NK-92 (cell line): ENCODE results near the gene FOXA1.

Source experiments
- DNase-seq: peaks from one replicate; lab custom pipeline; 2025; ENCODE audit not compliant: unreplicated experiment; lab: John Stamatoyannopoulos, UW

The FOXA1 gene

GRCh38 chr14:37590428-37591139 is 4.5 kb downstream of the FOXA1 start:
- DNase-seq: no peak

- DNase-seq: no peak
Observed at GRCh38 chr14:37589715-37590427, 5.2 kb downstream of the FOXA1 start.

GRCh38 chr14:37588956-37589714 is 5.9 kb downstream of the FOXA1 start:
- no peak for DNase-seq

- no peak for DNase-seq
Observed at GRCh38 chr14:37588667-37588955, 6.4 kb downstream of the FOXA1 start.

GRCh38 chr14:37587881-37588666 is 7.0 kb downstream of the FOXA1 start:
- DNase-seq: no peak

- no peak for DNase-seq
Observed at GRCh38 chr14:37587131-37587803, 7.8 kb downstream of the FOXA1 start.

- DNase-seq: no peak
Observed at GRCh38 chr14:37586797-37587130, 8.3 kb downstream of the FOXA1 start.

GRCh38 chr14:37585971-37586796 is 8.9 kb downstream of the FOXA1 start:
- no peak for DNase-seq

- no peak for DNase-seq
Observed at GRCh38 chr14:37585101-37585511, 9.9 kb downstream of the FOXA1 start.

- DNase-seq: no peak
Observed at GRCh38 chr14:37584211-37585100, 10.6 kb downstream of the FOXA1 start.

- DNase-seq: no peak
Observed at GRCh38 chr14:37583358-37584210, 11.5 kb downstream of the FOXA1 start.

- no peak for DNase-seq
Observed at GRCh38 chr14:37580146-37580545, 14.9 kb downstream of the FOXA1 start.

GRCh38 chr14:37579274-37579673 is 15.8 kb downstream of the FOXA1 start:
- DNase-seq: no peak

- DNase-seq: no peak
Observed at GRCh38 chr14:37573356-37573755, 21.7 kb downstream of the FOXA1 start.

GRCh38 chr14:37571391-37571790 is 23.7 kb downstream of the FOXA1 start:
- no peak for DNase-seq

- DNase-seq: no peak
Observed at GRCh38 chr14:37569729-37570128, 25.3 kb downstream of the FOXA1 start.

GRCh38 chr14:37566811-37567371 is 28.2 kb downstream of the FOXA1 start:
- no peak for DNase-seq

- DNase-seq: no peak
Observed at GRCh38 chr14:37565550-37565949, 29.5 kb downstream of the FOXA1 start.
